Activated T-cell treated with anti-CD3 and anti-CD28 coated beads for 4 hours (primary cell): ENCODE results near the gene SOAT2.
"Not testable (repeated sequence)": the region's sequence is repeated elsewhere in the genome, so short reads cannot be mapped to it uniquely, and the experiment has no call there.

Experiments
- DNase-seq: peaks from one replicate; pipeline ENCODE4 v3.0.0-alpha.2; 2020

SOAT2 gene

DNA sequence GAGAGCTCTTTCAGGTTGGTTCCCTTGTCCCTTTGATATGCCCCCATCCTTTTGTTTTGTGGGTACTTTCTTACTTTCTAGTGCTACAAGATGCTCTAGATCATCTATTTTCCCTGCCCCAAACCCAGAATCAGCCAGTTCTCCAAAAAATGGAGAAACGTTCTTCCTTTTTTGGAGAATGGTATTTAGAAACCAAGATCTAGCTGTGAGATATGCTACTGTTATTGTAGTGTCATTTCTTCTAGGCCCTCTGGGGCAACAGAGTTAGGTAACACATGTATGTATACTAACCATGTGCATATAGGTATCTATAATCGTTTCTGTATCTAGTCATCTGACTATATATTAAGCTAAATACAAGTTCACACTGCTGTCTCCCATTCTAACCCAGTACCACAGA, 12.7 kb upstream of the SOAT2 start:
- no peak for DNase-seq

DNA sequence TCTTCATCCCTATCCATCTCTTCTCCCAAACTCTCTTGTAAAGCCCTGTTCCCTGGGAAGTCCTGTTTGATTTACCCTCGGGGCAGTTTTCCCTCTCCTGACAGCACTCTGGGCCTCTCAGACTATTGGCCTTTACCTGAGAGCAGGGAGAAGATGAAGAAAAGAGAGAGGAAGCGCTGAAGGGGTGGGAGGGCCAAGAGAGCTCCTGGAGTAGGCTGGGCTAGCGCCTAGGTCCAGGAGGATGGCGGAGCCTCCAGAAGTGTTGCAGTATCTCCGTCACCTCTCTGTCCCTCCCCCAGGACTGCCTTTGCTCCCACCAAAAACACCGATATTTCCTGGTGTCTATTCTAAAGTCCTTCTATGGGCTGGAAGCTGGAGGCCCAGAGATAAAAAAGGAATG, 11.5 kb upstream of the SOAT2 start:
- DNase-seq = no peak

DNA sequence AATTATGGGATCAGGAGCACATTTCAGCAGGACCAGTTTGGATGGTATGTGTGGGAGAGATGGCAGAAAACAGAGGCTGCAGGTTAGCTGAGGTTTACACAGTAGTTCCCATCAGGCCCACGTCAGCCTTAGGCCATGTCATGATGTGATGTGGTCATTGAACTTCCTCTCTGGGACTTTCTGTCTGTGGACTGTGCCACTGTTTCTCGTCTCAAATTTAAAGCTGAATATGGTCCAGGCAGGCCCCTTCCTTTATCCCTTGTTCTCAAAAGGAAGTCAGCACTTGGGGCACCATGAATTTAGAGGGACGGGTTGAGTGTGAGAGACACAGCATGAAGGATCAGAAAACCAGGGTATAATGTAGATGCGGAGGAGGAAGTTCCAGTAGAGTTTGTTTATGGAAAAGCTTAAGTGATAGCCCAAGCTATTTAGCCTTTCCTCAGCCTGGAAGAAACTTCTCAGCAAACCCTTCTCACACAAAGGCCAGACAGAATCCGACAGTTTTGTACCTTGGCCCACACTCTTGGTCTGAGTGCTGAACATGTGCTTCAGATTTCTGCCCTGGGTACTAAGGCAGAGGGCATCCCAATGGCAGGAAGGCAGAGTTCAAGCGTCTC, 9.4 kb upstream of the SOAT2 start:
- DNase-seq = no peak

DNA sequence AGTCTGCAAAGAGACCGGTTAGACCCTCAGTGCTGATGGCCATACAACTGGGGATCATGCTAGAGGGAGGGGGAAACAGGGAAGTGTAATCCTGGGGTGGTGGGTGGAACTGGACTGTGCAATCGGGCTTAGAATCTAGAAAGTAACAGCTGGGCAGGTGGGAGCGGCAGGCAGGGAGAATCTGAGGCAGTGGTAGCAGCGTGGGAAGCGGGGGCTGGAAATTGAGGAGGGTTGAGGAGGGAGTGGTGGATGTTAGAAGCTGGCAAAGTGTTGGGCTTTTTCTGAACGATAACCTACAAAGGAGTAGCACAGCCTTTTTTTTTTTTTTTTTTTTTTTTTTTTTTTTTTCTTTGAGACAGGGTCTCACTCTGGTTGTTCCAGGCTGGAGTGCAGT, 8.9 kb upstream of the SOAT2 start:
- DNase-seq = no peak

DNA sequence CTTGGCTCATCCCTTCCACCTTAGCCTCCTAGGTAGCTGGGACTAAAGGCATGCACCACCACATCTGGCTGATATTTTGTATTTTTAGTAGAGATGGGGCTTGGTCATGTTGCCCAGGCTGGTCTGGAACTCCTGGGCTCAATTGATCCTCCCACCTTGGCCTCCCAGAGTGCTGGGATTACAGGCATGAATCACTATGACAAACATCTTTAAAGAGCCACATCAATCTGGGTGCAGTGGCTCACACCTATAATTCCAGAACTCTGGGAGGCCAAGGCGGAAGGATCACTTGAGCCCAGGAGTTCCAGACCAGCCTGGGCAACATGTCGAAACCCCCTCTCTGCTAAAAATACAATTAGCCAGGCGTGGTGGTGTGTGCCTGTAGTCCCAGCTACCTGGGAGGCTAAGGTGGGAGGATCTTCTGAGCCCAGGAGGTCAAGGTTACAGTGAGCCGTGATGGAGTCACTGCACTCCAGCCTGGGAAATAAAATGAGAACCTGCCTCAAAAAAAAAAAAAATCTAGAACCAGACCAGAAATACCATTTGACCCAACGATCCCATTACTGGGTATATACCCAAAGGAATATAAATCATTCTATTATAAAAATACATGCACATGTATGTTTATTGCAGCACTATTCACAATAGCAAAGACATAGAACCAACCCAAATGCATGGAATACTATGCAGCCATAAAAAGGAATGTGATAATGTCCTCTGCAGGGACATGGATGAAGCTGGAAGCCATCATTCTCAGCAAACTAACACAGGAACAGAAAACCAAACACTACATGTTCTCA, 8.3 kb upstream of the SOAT2 start:
- DNase-seq = not testable (repeated sequence)

DNA sequence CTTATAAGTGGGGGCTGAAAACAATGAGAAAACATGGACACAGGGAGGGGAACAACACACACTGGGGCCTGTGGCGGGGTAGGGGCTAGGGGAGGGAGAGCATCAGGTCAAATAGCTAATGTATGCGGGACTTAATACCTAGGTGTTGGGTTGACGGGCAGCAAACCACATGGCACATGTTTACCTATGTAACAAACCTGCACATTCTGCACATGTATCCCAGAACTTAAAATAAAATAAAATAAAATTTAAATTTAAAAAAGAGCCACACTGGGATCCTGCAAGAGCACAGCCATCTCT, 7.7 kb upstream of the SOAT2 start:
- DNase-seq = not testable (repeated sequence)

DNA sequence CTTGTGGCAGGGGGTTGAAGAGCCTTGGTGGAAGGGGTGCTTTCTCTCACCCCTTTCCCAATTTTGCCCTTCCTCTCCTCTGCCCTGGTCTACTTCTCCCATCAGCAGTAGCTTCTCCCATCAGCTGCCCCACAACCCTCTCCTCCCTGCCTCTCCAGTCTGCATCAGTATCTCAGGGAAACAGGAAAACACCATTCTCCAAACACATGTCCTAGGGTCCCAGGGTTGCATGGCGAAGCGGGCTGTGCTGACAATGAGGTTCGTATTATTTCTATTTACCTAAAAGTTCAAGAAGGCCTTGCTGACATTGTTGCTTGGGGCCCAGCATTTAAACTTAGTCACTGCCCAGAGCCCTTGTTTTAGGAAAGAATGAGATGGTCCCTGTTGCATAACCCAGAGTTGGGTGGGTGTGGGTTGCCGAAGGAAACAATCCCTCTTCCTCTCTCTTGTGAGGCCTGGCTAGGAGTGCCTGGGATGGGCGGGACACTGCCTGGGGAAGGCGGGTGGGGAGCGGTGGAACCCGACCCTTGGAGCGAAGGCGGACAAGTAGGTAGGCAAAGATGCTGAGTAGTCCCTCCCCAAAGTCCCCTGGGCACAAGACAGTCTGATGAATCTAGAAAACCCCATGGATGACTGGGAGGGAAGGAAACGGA, 7.1 kb upstream of the SOAT2 start:
- DNase-seq = no peak

DNA sequence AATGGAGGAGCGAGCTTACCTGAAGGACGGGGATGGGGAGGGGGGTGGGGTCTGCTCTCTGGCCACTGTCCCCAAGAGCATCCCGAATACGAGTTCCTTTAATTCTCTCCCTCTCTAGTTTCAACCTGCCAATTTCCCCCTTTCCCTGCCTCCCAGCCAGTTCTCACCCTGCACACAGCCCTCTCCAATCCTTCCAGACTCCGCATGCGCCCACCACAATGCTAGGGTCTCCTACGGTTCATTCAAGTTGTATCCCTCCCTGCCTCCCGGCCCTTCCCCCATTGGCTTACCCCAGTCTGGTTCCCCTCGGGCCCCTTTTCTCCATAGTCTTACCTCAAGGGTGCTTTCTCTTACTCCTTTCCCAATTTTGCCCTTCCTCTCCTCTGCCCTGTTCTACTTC, 6.5 kb upstream of the SOAT2 start:
- DNase-seq = no peak

DNA sequence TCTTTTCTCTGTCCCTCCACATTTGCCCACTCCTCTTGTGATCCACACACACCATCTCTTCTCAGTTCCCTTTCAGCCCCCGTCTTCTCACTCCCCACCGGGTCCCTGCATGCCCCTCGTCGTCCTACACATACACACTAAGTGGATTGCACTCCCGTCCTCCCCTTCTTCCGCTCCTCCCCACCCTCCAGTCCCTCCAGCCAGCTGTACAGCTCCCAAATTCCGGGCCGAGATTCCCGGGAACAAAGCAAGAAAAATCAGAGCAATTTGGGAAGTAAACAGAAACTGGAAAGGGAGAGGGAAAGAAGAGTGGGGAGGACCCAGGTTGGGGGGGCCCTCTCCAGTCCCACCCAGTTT, 6.1 kb upstream of the SOAT2 start:
- DNase-seq = no peak

DNA sequence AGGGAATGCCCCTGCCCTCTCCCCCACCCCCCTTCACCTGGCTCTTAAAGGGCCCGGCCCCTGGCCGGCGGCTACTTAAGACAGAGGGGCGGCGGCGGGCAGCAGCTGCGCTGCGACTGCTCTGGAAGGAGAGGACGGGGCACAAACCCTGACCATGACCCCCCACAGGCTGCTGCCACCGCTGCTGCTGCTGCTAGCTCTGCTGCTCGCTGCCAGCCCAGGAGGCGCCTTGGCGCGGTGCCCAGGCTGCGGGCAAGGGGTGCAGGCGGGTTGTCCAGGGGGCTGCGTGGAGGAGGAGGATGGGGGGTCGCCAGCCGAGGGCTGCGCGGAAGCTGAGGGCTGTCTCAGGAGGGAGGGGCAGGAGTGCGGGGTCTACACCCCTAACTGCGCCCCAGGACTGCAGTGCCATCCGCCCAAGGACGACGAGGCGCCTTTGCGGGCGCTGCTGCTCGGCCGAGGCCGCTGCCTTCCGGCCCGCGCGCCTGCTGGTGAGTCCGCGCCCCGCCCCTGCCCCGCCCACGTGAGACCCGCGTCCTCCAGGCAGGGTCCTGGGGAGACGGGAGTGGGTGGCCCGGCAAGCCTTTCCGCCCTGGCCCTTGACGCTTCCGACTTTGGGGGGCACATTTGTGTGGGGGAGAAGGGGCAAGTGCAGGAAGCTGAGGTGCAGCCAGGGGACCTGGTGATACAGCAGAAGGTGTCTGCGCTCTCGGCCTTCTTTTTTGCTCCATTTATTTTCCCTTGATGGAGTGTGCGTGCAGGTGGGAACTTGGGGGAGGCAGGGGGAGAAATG, 5.5 kb upstream of the SOAT2 start, which contains the start of gene IGFBP6:
Gene IGFBP6, plus strand, starts transcription at position 104 of the 790 bp plus-strand sequence. Its CDS starts 51 bp downstream, at position 155.
- DNase-seq = peak; percentile 27

DNA sequence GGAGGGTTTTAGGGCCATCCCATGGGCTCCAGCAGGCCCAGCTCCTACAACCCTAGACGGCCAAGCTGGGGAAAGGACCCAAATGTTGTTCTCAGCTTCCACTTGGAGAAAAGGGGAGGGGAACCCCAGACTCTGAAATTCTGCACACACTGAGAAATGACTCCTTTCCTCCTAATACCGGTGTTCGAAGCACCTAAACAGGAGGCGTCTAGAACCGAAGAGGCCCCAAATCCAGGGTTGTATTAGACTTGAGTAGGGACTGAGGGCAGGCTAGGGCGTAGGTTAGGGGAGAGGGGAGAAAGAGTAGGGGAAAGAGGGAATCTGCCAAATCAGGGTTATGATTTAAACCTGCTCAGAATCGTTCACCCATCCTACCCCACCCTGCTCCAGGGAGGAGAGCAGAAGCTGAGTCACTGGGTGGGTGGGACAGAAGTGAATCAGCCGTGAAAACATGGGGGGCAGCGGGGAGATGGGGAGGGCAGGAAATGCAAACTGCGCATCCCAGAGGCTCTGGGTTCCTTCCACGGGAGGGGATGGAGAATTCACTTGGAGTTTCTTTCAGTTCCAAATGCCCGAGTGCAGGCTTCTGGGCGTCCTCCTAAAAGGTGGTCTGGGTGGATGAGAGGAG, 4.8 kb upstream of the SOAT2 start:
- peak; percentile 29 for DNase-seq

DNA sequence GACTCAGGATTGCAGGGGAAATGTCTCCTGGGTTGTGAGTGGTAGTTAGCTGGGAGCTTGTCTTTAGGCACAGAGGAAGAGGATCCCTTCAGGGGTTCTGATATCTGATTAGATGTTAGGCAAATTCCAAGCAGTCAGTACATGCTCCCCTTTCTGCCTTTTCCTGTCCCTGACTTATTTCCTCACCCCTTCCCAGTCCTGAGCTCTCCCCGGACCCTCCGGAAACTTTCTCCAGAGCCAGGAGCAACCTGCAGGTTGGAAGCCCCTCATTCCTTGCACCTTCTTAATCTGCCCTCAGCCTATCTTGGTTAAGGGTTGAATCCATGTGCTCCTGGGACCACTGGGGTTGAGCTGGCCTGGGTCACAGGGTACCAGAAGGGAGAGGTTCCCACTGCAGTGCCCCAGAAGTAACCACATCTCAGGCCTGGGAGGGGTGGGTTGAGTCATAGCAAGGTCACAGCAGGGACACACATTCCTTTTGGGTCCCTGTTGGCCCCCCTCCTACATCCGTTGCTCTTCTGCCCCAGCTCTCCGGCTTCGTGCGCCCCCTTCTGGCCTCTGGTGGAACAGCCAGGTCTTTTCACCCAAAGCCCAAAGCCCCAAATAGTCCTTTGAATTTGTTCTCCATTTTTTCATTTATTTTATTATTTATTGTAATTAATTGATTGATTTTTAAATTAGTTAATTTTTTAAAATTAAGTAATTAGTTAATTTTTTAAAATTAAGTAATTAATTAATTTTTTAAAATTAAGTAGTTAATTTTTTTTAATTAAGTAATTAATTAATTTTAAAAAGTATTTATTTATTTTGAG, 4.0 kb upstream of the SOAT2 start:
- peak; percentile 87 for DNase-seq

DNA sequence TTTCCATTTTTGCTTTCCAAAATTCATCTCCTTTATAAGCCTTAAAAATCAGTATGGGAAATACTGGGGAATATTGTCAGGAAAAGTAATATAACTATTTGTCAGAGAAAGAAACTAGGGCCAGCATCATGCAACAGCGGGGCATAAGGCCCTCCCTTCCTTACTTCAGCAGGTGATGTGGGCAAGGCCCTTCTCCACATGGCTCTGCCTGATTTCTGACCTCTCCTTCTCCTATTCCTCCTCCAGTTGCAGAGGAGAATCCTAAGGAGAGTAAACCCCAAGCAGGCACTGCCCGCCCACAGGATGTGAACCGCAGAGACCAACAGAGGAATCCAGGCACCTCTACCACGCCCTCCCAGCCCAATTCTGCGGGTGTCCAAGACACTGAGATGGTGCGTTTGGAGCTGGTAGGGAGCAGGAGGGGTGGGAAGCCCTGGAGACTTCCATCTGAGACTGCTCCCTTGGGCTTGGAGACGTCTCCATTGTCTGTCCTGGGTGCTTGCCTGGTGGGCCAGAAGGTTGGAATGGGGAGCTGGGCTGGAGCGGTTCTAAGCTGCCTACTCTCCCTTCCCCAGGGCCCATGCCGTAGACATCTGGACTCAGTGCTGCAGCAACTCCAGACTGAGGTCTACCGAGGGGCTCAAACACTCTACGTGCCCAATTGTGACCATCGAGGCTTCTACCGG, 2.7 kb upstream of the SOAT2 start:
- no peak for DNase-seq

DNA sequence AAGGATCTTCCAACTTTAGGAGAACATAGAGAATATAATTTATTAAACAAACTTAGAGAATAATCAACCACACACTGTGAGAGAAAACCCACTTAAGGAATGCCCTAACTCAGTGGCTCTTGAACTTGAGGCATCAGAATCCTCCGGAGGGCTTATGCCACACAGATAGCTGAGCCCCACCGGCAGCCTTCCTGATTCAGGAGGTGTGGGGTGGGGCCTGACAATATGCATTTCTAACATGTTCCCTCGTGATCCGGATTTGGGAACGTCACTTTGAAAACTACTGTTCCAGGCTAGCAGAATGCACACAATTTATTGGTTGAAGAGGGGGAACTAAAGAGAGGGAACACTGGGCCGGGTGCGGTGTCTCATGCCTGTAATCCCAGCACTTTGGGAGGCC, 2.0 kb upstream of the SOAT2 start:
- DNase-seq = no peak

DNA sequence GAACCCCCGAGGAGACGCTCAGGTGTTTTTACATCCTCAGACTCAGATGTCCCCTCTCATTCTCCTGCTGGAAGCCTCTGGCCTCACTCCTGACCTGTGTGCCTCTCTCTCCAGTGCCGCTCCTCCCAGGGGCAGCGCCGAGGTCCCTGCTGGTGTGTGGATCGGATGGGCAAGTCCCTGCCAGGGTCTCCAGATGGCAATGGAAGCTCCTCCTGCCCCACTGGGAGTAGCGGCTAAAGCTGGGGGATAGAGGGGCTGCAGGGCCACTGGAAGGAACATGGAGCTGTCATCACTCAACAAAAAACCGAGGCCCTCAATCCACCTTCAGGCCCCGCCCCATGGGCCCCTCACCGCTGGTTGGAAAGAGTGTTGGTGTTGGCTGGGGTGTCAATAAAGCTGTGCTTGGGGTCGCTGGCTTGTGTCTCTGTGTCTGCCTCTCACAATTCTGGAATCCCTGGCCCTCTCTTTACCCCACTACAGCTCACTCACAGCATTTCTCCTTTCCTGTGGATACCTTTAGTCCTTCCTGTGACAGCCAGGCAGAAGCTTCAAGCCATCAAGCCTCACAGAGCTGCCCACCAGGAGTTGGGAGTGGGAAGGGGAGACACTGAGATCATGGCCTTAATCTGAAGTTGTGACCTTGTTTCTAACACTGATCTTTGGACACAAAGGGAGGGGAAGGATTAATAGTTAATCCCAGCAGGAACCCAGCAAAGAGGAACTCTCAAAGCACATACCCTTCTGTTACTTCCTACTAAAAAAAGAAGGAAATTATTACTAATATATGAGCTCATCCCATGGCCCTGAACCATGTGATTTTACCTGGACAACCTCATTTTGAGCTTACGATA, 1.1 kb upstream of the SOAT2 start:
- DNase-seq = no peak

DNA sequence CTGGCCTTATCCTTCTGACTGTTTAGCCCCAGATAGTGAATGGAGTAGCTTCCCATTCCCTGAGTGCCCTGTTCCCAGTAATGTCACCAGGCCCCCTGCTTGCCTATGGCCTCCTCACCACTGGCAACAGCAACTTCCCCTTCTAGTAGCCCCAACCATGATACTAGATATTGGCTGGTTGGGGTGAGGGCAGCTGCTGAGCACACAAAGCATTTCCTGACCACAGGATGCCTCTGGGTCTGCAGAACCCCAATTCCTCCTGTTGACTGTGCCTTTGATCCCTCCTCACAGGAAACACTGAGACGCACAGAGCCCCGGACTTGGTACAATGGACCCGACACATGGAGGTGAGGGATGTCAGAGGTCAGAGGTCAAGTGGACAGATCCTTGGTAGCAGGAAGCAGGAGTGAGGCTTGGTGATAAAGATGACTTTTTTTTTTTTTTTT, 597 bp downstream of the SOAT2 start:
- DNase-seq = no peak

DNA sequence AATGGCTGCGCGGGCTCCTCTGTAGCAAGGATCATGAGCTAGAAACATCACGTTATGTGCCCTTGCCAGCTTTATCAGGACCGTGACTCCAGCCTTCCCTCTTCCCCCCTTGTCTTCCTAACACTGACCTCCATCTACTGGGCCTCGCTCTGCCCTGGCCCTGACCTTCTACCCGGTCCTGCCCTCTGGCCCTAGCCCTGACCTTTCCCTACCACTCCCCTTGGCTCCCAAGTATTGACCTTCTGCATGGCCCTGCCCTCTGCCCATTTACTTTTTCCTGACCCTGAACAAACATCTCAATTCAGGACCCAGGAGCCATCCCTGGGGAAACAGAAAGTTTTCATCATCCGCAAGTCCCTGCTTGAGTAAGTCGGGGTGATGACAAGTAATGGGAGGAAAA, 2.0 kb downstream of the SOAT2 start:
- DNase-seq = no peak

DNA sequence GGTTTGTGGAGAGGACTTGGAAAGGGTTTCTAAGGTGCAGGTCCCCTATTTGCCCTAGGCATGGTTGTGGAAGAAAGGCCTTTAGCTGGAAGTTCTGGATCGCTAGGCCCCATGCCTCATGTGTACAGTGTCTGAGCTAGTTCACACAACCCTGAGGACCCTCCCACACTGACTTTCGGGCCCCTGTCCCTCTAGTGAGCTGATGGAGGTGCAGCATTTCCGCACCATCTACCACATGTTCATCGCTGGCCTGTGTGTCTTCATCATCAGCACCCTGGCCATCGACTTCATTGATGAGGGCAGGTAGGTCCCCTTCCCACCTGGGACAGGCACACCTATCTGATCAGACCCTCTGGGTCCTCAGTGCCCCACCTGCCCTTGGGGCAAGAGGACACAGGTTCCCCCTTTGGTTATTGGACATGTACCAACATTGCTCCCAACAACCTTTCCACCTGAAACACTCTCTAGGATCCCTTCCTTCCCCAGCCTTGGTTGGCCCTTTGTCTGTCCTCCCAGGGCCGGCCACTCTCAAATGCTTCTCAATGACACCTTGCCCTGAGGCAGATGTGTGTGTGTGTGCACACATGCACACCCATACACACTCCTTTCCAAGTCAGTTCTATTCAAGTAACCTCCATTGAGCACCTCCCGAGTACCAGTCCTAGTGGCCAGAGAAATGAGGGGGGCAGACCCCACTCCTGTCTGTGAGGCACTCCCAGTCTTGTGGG, 2.6 kb downstream of the SOAT2 start:
- no peak for DNase-seq

DNA sequence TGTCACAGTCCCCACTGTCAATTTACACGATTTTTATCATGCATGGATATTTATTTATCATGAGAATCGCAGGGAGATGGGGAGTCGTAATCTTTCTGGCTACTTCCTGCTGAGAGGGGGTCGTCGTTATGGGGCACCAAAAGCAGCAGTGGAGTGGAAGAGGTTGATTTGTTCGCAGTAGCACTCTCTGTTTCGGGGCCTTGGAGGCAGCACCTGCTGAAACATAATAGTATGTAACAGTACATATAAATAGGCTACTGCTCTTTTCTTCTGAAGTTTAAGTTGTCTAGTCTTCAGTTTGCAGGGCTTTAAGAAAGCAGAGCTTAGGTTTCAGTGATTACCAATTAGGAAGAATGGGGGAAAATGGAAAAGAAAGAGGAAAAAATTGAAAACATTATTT, 3.8 kb downstream of the SOAT2 start:
- no peak for DNase-seq

DNA sequence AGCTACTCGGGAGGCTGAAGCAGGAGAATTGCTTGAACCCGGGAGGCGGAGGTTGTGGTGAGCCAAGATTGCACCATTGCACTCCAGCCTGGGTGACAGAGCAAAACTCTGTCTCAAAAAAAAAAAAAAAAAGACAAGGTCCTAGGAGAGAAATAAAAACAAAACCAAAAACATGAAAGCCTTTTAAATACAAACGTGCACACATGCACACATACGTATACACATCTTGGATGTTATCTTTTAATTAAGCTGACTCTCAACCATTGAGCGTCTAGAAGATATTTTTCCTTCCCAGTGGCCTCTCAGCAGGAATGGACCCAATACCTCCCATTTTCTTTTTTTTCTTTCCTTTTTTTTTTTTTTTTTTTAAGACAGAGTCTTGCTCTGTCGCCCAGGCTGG, 9.1 kb downstream of the SOAT2 start:
- DNase-seq = not testable (repeated sequence)
